HCT116 (cell line): ENCODE results near the gene FAM98A. TPM values are rescaled to one million over a fixed set of nuclear protein-coding genes. Genes with fewer than 3 reads are reported as not detected.

Source experiments
- ATAC-seq: fragments of 200-7000 bp; cut with Tn5 transposase; 2 replicates; pipeline ENCODE4 v1.9.1; 2020; ENCODE audit warnings: mild to moderate bottlenecking, moderate library complexity
- BruUV-seq: library from RNA; stranded (reverse); fragments of 400-500 nt; replicated peaks from 2 replicates; lab custom pipeline; 2021; lab: Mats Ljungman, UMichigan
- CTCF ChIA-PET: fragments of 300-600 bp; sonication (Branson Sonifier 250); formaldehyde crosslinking; loops from one replicate; lab custom pipeline; 2021; ENCODE audit warnings: antibody characterized with exemption; lab: Charles Lee
- POLR2A ChIA-PET: fragments of 300-600, 350-600 bp; sonication (Branson Sonifier 250); formaldehyde crosslinking; loops from one replicate; lab custom pipeline; 2021; ENCODE audit warnings: antibody characterized with exemption; lab: Charles Lee
- RAD21 ChIA-PET, 2 experiments: fragments of 300-600 bp; sonication (Branson Sonifier 250); formaldehyde crosslinking; loops; one replicate each; lab custom pipeline; 2023; ENCODE audit warnings: low total read pairs in 2 of 2; ENCODE audit not compliant: uncharacterized antibody in 2 of 2, unreplicated experiment in 2 of 2, low non-redundant PET in 1 of 2; lab: Charles Lee
- DNase-seq: peaks from one replicate; pipeline ENCODE4 v3.0.0-alpha.2; 2010; ENCODE audit warnings: low read depth, low spot score
- H2AFZ ChIP-seq: fragments of 200-600 bp; shearing (Covaris generic), sonication (generic); 2 replicates; pipeline ENCODE4 v1.6.1; 2017; ENCODE audit warnings: low read depth, mixed run types, mixed read lengths, antibody characterized with exemption, low read length; ENCODE audit not compliant: poor library complexity, severe bottlenecking
- H3K27ac ChIP-seq: 2 replicates; pipeline ENCODE4 v1.5.1; 2012; ENCODE audit warnings: low read depth, low read length
- H3K27me3 ChIP-seq: fragments of 200-600 bp; sonication (generic); 2 replicates; pipeline ENCODE4 v1.6.1; 2016; ENCODE audit warnings: mixed run types, low read length, mixed read lengths; ENCODE audit not compliant: insufficient read depth
- H3K36me3 ChIP-seq, 2 experiments: fragments of 200-500 bp in 1 of 2; fragments of 200-600 bp in 1 of 2; sonication (Bioruptor generic) in 1 of 2; sonication (generic) in 1 of 2; 2 replicates each; pipeline versions ENCODE4 v1.5.1 to v1.6.1; 2014 to 2016; ENCODE audit warnings: low read length in 2 of 2, inconsistent platforms in 1 of 2, mixed read lengths in 1 of 2, mixed run types in 1 of 2; ENCODE audit not compliant: insufficient read depth in 2 of 2, control insufficient read depth in 1 of 2
- H3K4me1 ChIP-seq, 2 experiments: fragments of 200-600 bp in 1 of 2; sonication (generic) in 1 of 2; 2 replicates each; pipeline versions ENCODE4 v1.5.1 to v1.6.1; 2012 to 2017; ENCODE audit warnings: low read length in 2 of 2, inconsistent platforms in 1 of 2, mild to moderate bottlenecking in 1 of 2, mixed read lengths in 1 of 2, mixed run types in 1 of 2, moderate library complexity in 1 of 2; ENCODE audit not compliant: insufficient read depth in 2 of 2, control insufficient read depth in 1 of 2
- H3K4me2 ChIP-seq: fragments of 200-600 bp; sonication (generic); 2 replicates; pipeline ENCODE4 v1.6.1; 2017; ENCODE audit warnings: mixed run types, low read length, mixed read lengths
- H3K4me3 ChIP-seq, 2 experiments: fragments of 200-600 bp in 1 of 2; sonication (generic) in 1 of 2; replicated peaks in 1 of 2; 2 replicates each; pipeline ENCODE4 v1.5.1; 2011 to 2016; ENCODE audit warnings: low read length in 2 of 2, control low read depth in 1 of 2, low read depth in 1 of 2, mild to moderate bottlenecking in 1 of 2, mixed read lengths in 1 of 2, mixed run types in 1 of 2
- H3K79me2 ChIP-seq: fragments of 200-600 bp; sonication (generic); 2 replicates; pipeline ENCODE4 v1.6.1; 2017; ENCODE audit warnings: mild to moderate bottlenecking, mixed run types, low read length, moderate library complexity, mixed read lengths; ENCODE audit not compliant: insufficient read depth
- H3K9ac ChIP-seq: fragments of 200-600 bp; sonication (generic); 2 replicates; pipeline ENCODE4 v1.6.1; 2016; ENCODE audit warnings: low read length, mixed read lengths
- H3K9me2 ChIP-seq: fragments of 200-600 bp; sonication (generic), shearing (Covaris generic); 2 replicates; pipeline ENCODE4 v1.6.1; 2017; ENCODE audit warnings: mixed run types, mild to moderate bottlenecking, moderate library complexity; ENCODE audit not compliant: insufficient read depth
- H3K9me3 ChIP-seq, 2 experiments: fragments of 200-500 bp in 1 of 2; fragments of 200-600 bp in 1 of 2; sonication (Bioruptor generic) in 1 of 2; sonication (generic) in 1 of 2; 2 replicates each; pipeline ENCODE4 v1.6.1; 2014 to 2017; ENCODE audit warnings: low read length in 2 of 2, mixed read lengths in 2 of 2, inconsistent platforms in 1 of 2, low read depth in 1 of 2, mild to moderate bottlenecking in 1 of 2, mixed run types in 1 of 2, moderate library complexity in 1 of 2; ENCODE audit not compliant: control insufficient read depth in 1 of 2, insufficient read depth in 1 of 2
- H4K20me1 ChIP-seq: fragments of 200-600 bp; sonication (generic), shearing (Covaris generic); 2 replicates; pipeline ENCODE4 v1.6.1; 2017; ENCODE audit warnings: mixed run types, mild to moderate bottlenecking, moderate library complexity; ENCODE audit not compliant: insufficient read depth
- CBX3 ChIP-seq: IDR thresholded peaks from 2 replicates; pipeline ENCODE4 v1.6.1; 2012; ENCODE audit warnings: low read depth
- ELF1 ChIP-seq: IDR thresholded peaks from 2 replicates; pipeline ENCODE4 v1.6.1; 2012; ENCODE audit warnings: low read depth, borderline replicate concordance
- FOSL1 ChIP-seq: IDR thresholded peaks from 2 replicates; pipeline ENCODE4 v1.6.1; 2012; ENCODE audit warnings: low read depth
- JUND ChIP-seq: IDR thresholded peaks from 2 replicates; pipeline ENCODE4 v1.6.1; 2012
- POLR2A ChIP-seq: IDR thresholded peaks from 2 replicates; pipeline ENCODE4 v1.7.0; 2011; ENCODE audit warnings: borderline replicate concordance; ENCODE audit not compliant: insufficient read depth, insufficient read length; ENCODE audit errors: extremely low read depth
- SIN3A ChIP-seq: IDR thresholded peaks from 2 replicates; pipeline ENCODE4 v1.6.1; 2012; ENCODE audit warnings: low read depth
- SP1 ChIP-seq: IDR thresholded peaks from 2 replicates; pipeline ENCODE4 v1.6.1; 2012; ENCODE audit warnings: low read depth
- TCF7L2 ChIP-seq: IDR thresholded peaks from 2 replicates; pipeline ENCODE4 v1.7.0; 2011; ENCODE audit warnings: borderline replicate concordance, inconsistent platforms; ENCODE audit not compliant: insufficient read depth, insufficient read length; ENCODE audit errors: extremely low read depth
- ZNF274 ChIP-seq: fragments of 200-500 bp; sonication (Bioruptor generic); IDR thresholded peaks from 2 replicates; pipeline ENCODE4 v1.6.1; 2014; ENCODE audit warnings: mild to moderate bottlenecking, low read depth, low read length, inconsistent platforms
- intact Hi-C: fragments of 100-400 bp; cut with micrococcal nuclease; formaldehyde crosslinking; loops from 2 replicates; pipeline ENCODE4 v1.10.0; 2022
- total RNA-seq: library from RNA; stranded (reverse); gene quantifications from one replicate; pipeline ENCODE4 v1.2.1, GENCODE V29; 2021; ENCODE audit not compliant: unreplicated experiment
- TF ChIP-seq, protein P1 (sequence below): IDR thresholded peaks from 2 replicates; pipeline ENCODE4 v1.6.1; 2011; ENCODE audit warnings: mild to moderate bottlenecking, low read length, moderate library complexity; ENCODE audit not compliant: insufficient replicate concordance; ENCODE audit errors: extremely low read depth
- TF ChIP-seq, protein P2 (sequence below), 3 experiments: fragments of 200-600 bp in 1 of 3; sonication (generic) in 1 of 3; IDR thresholded peaks in 2 of 3; conservative IDR thresholded peaks in 1 of 3; 2 replicates each; pipeline ENCODE4 v1.5.1; 2012 to 2017; ENCODE audit warnings: low read depth in 2 of 3, low read length in 2 of 3, antibody characterized with exemption in 1 of 3, borderline replicate concordance in 1 of 3, control low read depth in 1 of 3, mild to moderate bottlenecking in 1 of 3, mixed read lengths in 1 of 3, mixed run types in 1 of 3, moderate library complexity in 1 of 3; ENCODE audit not compliant: insufficient read depth in 1 of 3
- TF ChIP-seq, protein P3 (sequence below): IDR thresholded peaks from 2 replicates; pipeline ENCODE4 v1.6.1; 2012
- TF ChIP-seq, protein P4 (sequence below): IDR thresholded peaks from 2 replicates; pipeline ENCODE4 v1.6.1; 2012; ENCODE audit warnings: low read depth

Gene FAM98A
- total RNA-seq, 1 experiment from 2014 or later = 42.9 TPM

DNA sequence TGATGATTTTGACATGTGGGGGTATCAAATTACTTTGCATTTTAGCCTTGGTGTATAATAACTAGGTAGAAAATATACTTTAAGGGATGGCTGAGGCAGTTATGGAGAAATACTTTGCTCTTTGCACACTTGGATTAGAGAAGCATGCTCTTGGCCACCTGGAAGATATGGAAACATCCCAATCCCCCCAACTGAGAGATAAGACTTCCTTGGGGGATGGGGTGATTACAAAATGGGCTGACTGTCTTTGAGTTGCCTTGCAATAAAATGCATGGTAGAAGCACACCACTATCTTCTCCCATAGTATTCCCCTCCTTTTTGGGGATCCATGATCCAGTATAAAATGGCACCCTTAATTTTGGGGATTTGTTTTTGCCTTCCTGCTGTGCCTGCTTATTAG lies 15.1 kb upstream of the FAM98A start:
- no peaks in the 10 kb centered on the region for H3K9me2 ChIP-seq
- intact Hi-C loops = no loop called here
- H3K4me3 ChIP-seq = no peak overlapping the region
- ChIA-PET POLR2A (no interaction called here), CTCF (no interaction called here), RAD21 (no interaction called here)
- H3K79me2 ChIP-seq = no peaks in the 10 kb centered on the region
- DNase-seq (no peak), ATAC-seq (no peak)
- BruUV-seq = no TSS peak
- no peaks in the 10 kb centered on the region for H3K4me1 ChIP-seq
- no peak for TF ChIP-seq CBX3
- no peak for TF ChIP-seq ELF1
- no peak for TF ChIP-seq POLR2A
- no peaks in the 10 kb centered on the region for H3K27me3 ChIP-seq
- H3K36me3 ChIP-seq = no peaks in the 10 kb centered on the region
- no peak overlapping the region for H3K27ac ChIP-seq
- no peak overlapping the region for H3K4me2 ChIP-seq
- H3K9me3 ChIP-seq = no peaks in the 10 kb centered on the region
- H3K9ac ChIP-seq = no peak overlapping the region
- H2AFZ ChIP-seq = no peak overlapping the region
- no peaks in the 10 kb centered on the region for H4K20me1 ChIP-seq

DNA sequence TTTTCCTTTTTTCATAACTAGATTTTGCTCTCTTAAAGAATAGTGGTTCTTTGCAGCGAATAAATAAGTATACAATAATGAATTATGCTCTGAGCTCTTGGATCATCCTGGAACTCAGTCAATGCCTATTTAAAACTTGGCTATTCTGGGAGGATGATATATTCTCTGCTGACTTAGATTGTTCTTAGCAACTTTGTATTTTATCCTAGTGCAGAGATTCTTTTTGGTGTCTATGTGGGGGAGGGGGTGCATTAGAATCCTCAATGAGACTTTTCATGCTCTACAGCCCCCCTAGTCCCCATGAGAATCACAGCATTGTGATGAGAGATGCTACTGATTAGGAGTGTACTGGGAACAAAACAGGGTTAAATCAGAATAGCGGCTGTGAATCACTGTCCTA lies 8.8 kb upstream of the FAM98A start:
- H4K20me1 ChIP-seq = no peaks in the 10 kb centered on the region
- no peak overlapping the region for H2AFZ ChIP-seq
- POLR2A ChIA-PET = no interaction called here
- no peak overlapping the region for H3K27ac ChIP-seq
- no TSS peak for BruUV-seq
- H3K4me1 ChIP-seq = no peaks in the 10 kb centered on the region
- H3K4me2 ChIP-seq = no peak overlapping the region
- no peak overlapping the region for H3K4me3 ChIP-seq
- H3K36me3 ChIP-seq = no peaks in the 10 kb centered on the region
- H3K9ac ChIP-seq = no peak overlapping the region
- no peak for DNase-seq
- H3K27me3 ChIP-seq = no peaks in the 10 kb centered on the region
- intact Hi-C loops = no loop called here
- ATAC-seq = no peak
- H3K9me3 ChIP-seq = no peaks in the 10 kb centered on the region
- no peaks in the 10 kb centered on the region for H3K79me2 ChIP-seq
- CTCF ChIA-PET = no interaction called here
- no peaks in the 10 kb centered on the region for H3K9me2 ChIP-seq
- RAD21 ChIA-PET = no interaction called here
- TF ChIP-seq JUND (no peak), ELF1 (no peak), SIN3A (no peak), FOSL1 (no peak), TCF7L2 (no peak), CBX3 (no peak), SP1 (no peak), ZNF274 (no peak)
- TF ChIP-seq, protein P1, sequence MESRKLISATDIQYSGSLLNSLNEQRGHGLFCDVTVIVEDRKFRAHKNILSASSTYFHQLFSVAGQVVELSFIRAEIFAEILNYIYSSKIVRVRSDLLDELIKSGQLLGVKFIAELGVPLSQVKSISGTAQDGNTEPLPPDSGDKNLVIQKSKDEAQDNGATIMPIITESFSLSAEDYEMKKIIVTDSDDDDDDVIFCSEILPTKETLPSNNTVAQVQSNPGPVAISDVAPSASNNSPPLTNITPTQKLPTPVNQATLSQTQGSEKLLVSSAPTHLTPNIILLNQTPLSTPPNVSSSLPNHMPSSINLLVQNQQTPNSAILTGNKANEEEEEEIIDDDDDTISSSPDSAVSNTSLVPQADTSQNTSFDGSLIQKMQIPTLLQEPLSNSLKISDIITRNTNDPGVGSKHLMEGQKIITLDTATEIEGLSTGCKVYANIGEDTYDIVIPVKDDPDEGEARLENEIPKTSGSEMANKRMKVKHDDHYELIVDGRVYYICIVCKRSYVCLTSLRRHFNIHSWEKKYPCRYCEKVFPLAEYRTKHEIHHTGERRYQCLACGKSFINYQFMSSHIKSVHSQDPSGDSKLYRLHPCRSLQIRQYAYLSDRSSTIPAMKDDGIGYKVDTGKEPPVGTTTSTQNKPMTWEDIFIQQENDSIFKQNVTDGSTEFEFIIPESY = no peak
- TF ChIP-seq, protein P2, sequence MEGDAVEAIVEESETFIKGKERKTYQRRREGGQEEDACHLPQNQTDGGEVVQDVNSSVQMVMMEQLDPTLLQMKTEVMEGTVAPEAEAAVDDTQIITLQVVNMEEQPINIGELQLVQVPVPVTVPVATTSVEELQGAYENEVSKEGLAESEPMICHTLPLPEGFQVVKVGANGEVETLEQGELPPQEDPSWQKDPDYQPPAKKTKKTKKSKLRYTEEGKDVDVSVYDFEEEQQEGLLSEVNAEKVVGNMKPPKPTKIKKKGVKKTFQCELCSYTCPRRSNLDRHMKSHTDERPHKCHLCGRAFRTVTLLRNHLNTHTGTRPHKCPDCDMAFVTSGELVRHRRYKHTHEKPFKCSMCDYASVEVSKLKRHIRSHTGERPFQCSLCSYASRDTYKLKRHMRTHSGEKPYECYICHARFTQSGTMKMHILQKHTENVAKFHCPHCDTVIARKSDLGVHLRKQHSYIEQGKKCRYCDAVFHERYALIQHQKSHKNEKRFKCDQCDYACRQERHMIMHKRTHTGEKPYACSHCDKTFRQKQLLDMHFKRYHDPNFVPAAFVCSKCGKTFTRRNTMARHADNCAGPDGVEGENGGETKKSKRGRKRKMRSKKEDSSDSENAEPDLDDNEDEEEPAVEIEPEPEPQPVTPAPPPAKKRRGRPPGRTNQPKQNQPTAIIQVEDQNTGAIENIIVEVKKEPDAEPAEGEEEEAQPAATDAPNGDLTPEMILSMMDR (IDR thresholded peaks at IDR 0.05 in 2 of 3, conservative IDR thresholded peaks at IDR 0.05 in 1 of 3; ENCODE audit: borderline replicate concordance in 1 of 3, insufficient read depth in 1 of 3, low read depth in 2 of 3, low read length in 2 of 3) = no peak
- TF ChIP-seq, protein P3, sequence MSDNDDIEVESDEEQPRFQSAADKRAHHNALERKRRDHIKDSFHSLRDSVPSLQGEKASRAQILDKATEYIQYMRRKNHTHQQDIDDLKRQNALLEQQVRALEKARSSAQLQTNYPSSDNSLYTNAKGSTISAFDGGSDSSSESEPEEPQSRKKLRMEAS = no peak
- TF ChIP-seq, protein P4, sequence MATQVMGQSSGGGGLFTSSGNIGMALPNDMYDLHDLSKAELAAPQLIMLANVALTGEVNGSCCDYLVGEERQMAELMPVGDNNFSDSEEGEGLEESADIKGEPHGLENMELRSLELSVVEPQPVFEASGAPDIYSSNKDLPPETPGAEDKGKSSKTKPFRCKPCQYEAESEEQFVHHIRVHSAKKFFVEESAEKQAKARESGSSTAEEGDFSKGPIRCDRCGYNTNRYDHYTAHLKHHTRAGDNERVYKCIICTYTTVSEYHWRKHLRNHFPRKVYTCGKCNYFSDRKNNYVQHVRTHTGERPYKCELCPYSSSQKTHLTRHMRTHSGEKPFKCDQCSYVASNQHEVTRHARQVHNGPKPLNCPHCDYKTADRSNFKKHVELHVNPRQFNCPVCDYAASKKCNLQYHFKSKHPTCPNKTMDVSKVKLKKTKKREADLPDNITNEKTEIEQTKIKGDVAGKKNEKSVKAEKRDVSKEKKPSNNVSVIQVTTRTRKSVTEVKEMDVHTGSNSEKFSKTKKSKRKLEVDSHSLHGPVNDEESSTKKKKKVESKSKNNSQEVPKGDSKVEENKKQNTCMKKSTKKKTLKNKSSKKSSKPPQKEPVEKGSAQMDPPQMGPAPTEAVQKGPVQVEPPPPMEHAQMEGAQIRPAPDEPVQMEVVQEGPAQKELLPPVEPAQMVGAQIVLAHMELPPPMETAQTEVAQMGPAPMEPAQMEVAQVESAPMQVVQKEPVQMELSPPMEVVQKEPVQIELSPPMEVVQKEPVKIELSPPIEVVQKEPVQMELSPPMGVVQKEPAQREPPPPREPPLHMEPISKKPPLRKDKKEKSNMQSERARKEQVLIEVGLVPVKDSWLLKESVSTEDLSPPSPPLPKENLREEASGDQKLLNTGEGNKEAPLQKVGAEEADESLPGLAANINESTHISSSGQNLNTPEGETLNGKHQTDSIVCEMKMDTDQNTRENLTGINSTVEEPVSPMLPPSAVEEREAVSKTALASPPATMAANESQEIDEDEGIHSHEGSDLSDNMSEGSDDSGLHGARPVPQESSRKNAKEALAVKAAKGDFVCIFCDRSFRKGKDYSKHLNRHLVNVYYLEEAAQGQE = no peak
